Suprapubic skin (tissue), 4 donors: ENCODE measurements around the gene PMPCA. TPM values are rescaled to one million over a fixed set of nuclear protein-coding genes. Genes with fewer than 3 reads are reported as not detected.

ENCODE experiments used
- DNase-seq, 2 donors: peaks; one replicate each; pipeline ENCODE4 v3.0.0-alpha.2; 2019; ENCODE audit warnings: low spot score in 2 of 2
- H3K27ac ChIP-seq: fragments of 200-600 bp; sonication (generic); one replicate; pipeline ENCODE4 v1.5.1; 2019
- H3K27me3 ChIP-seq: fragments of 200-600 bp; sonication (generic); one replicate; pipeline ENCODE4 v1.5.1; 2019
- H3K36me3 ChIP-seq: fragments of 200-600 bp; sonication (generic); one replicate; pipeline ENCODE4 v1.5.1; 2019
- H3K4me1 ChIP-seq: fragments of 200-600 bp; sonication (generic); one replicate; pipeline ENCODE4 v1.5.1; 2019
- H3K4me3 ChIP-seq: fragments of 200-600 bp; sonication (generic); one replicate; pipeline ENCODE4 v1.5.1; 2019; ENCODE audit warnings: mild to moderate bottlenecking
- H3K9me3 ChIP-seq: fragments of 200-600 bp; sonication (generic); one replicate; pipeline ENCODE4 v1.5.1; 2019
- EP300 ChIP-seq: sonication (generic); formaldehyde crosslinking; IDR thresholded peaks from one replicate; pipeline ENCODE4 v1.6.1; 2017; ENCODE audit warnings: antibody characterized with exemption
- POLR2A ChIP-seq, 2 donors: fragments of 450-650 bp; IDR thresholded peaks; one replicate each; pipeline ENCODE4 v1.6.1; 2017; ENCODE audit warnings: antibody characterized with exemption in 2 of 2, mild to moderate bottlenecking in 2 of 2, moderate library complexity in 2 of 2
- POLR2AphosphoS5 ChIP-seq, 3 donors: sonication (generic); formaldehyde crosslinking; IDR thresholded peaks; one replicate each; pipeline ENCODE4 v1.6.1; 2017; ENCODE audit warnings: antibody characterized with exemption in 3 of 3
- WGBS: methylation state at CpG from one replicate; pipeline ENCODE4 v1.1.5; 2018; 5-methylcytosine and 5-hydroxymethylcytosine counted together
- total RNA-seq, 4 donors: library from RNA; depleted of rRNA; stranded (reverse); fragments of >200 nt; gene quantifications; one replicate each; pipeline ENCODE4 v1.1.0, GENCODE V29; 2016
- TF ChIP-seq, protein P1 (sequence below), 2 donors: fragments of 200-600 bp in 1 of 2; fragments of 450-650 bp in 1 of 2; sonication (generic) in 1 of 2; IDR thresholded peaks; one replicate each; pipeline ENCODE4 v1.5.1; 2016 to 2019; ENCODE audit warnings: antibody characterized with exemption in 2 of 2, mild to moderate bottlenecking in 1 of 2, moderate library complexity in 1 of 2

The PMPCA gene
- total RNA-seq, 4 donors from 2014 or later = 44.1 to 65.8 (median 63.5) TPM

DNA sequence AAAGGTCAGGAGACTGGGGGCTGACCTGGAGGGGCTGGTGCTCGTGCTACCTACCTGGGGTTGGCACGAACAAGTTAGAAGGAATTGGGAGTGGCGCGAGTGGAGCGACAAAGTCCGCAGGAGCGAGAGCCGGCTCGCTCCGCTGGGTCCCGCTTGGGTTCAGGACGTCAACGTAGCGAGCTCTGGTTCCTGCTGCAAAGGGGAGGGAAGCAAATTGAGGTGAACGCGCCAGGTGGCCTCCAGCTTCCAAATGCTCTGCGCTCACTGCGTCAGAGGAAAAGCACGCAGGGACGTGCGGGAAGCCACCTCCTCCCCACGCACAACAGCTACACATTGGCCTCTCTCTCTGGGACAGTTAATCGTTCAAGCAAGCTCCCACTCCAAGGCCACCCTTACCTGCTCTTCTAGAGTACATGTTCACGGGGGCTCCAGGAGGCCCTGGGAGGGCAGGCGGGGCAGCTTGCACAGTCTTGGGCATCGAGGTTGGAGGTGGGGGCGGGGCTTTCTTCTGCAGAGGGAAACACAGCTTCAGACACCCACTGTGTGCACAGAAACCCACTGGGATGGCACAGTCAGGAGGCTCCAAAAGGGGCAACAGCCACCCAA, 36.8 kb downstream of the PMPCA start:
- no peaks in the 10 kb centered on the region for H3K4me1 ChIP-seq
- peaks cover 96% of the 10 kb centered on the region for H3K36me3 ChIP-seq
- no peaks in the 10 kb centered on the region for H3K27me3 ChIP-seq
- no peak overlapping the region for H3K27ac ChIP-seq
- no peak for DNase-seq
- no peaks in the 10 kb centered on the region for H3K9me3 ChIP-seq
- TF ChIP-seq, protein P1, sequence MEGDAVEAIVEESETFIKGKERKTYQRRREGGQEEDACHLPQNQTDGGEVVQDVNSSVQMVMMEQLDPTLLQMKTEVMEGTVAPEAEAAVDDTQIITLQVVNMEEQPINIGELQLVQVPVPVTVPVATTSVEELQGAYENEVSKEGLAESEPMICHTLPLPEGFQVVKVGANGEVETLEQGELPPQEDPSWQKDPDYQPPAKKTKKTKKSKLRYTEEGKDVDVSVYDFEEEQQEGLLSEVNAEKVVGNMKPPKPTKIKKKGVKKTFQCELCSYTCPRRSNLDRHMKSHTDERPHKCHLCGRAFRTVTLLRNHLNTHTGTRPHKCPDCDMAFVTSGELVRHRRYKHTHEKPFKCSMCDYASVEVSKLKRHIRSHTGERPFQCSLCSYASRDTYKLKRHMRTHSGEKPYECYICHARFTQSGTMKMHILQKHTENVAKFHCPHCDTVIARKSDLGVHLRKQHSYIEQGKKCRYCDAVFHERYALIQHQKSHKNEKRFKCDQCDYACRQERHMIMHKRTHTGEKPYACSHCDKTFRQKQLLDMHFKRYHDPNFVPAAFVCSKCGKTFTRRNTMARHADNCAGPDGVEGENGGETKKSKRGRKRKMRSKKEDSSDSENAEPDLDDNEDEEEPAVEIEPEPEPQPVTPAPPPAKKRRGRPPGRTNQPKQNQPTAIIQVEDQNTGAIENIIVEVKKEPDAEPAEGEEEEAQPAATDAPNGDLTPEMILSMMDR (IDR thresholded peaks at IDR 0.05) = no peak
- no peak for TF ChIP-seq POLR2A (IDR thresholded peaks at IDR 0.05)
- no peak for TF ChIP-seq POLR2AphosphoS5 (IDR thresholded peaks at IDR 0.05)
- no peak for TF ChIP-seq EP300
- H3K4me3 ChIP-seq = no peak overlapping the region
- 91% methylated on average over 27 of the region's 27 CpGs for WGBS

DNA sequence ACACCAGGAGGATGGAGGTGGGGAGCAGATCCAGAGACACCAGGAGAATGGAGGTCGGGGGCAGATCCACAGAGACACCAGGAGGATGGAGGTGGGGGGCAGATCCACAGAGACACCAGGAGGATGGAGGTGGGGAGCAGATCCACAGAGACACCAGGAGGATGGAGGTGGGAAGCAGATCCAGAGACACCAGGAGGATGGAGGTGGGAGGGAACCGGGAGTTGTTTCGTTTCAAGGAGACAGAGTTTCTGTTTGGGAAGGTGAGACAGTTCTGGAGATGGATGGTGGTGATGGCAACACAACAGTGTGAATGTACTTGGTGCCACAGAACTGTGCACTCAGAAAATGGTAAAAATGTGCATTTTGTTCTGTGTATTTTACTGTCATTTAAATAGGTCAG, 38.2 kb downstream of the PMPCA start:
- TF ChIP-seq POLR2AphosphoS5 (IDR thresholded peaks at IDR 0.05) (no peak), EP300 (no peak), POLR2A (IDR thresholded peaks at IDR 0.05) (no peak)
- TF ChIP-seq, protein P1 (IDR thresholded peaks at IDR 0.05) = no peak
- Histone ChIP-seq H3K27me3 (no peaks in the 10 kb centered on the region), H3K4me3 (no peak overlapping the region), H3K4me1 (no peaks in the 10 kb centered on the region), H3K9me3 (no peaks in the 10 kb centered on the region), H3K27ac (no peak overlapping the region), H3K36me3 (peaks cover 93% of the 10 kb centered on the region)
- 92% methylated on average over 3 of the region's 3 CpGs for WGBS
- DNase-seq = no peak

- H3K27ac ChIP-seq = no peak overlapping the region
- peaks cover 93% of the 10 kb centered on the region for H3K36me3 ChIP-seq
- no peak overlapping the region for H3K4me3 ChIP-seq
- H3K9me3 ChIP-seq = no peaks in the 10 kb centered on the region
- no peak for TF ChIP-seq POLR2AphosphoS5 (IDR thresholded peaks at IDR 0.05)
- TF ChIP-seq, protein P1 (IDR thresholded peaks at IDR 0.05) = no peak
- no peak for TF ChIP-seq EP300
- no peak for TF ChIP-seq POLR2A (IDR thresholded peaks at IDR 0.05)
- 87% methylated on average over 26 of the region's 26 CpGs for WGBS
- no peaks in the 10 kb centered on the region for H3K4me1 ChIP-seq
- no peak for DNase-seq
- no peaks in the 10 kb centered on the region for H3K27me3 ChIP-seq
These were observed 40.9 kb downstream of the PMPCA start for GRCh38 chr9:136451221-136451877.

DNA sequence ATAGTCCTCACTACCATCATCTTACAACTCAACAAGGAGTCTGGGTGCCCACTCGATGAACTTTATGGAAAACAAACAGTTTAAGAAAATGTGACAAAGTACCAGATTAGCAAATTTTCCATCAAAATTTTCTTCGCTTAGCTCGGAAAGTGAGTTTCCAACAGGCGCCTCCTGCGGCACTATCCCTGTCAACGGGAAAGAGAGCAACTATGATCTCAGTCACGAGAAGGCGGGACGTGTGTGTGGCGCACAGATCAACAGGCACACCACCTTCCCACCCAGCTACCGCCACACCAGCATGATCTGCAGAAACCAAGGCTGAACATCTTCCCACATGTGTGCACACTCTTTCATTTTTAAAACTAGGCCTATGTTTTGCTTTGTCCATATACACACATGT, 42.9 kb downstream of the PMPCA start:
- Histone ChIP-seq H3K9me3 (no peaks in the 10 kb centered on the region), H3K4me3 (no peak overlapping the region), H3K27ac (no peak overlapping the region), H3K36me3 (peaks cover 93% of the 10 kb centered on the region), H3K27me3 (no peaks in the 10 kb centered on the region), H3K4me1 (no peaks in the 10 kb centered on the region)
- WGBS = 93% methylated on average over 11 of the region's 11 CpGs
- TF ChIP-seq POLR2A (IDR thresholded peaks at IDR 0.05) = no peak
- TF ChIP-seq, protein P1 (IDR thresholded peaks at IDR 0.05) = no peak
- no peak for TF ChIP-seq POLR2AphosphoS5 (IDR thresholded peaks at IDR 0.05)
- DNase-seq = no peak

- Histone ChIP-seq H3K4me3 (no peak overlapping the region), H3K27me3 (no peaks in the 10 kb centered on the region), H3K27ac (no peak overlapping the region), H3K9me3 (no peaks in the 10 kb centered on the region), H3K36me3 (peaks cover 93% of the 10 kb centered on the region), H3K4me1 (no peaks in the 10 kb centered on the region)
- 91% methylated on average over 15 of the region's 25 CpGs for WGBS
- DNase-seq = peak in 1 of 2 donors; percentile 78
- TF ChIP-seq, protein P1 (IDR thresholded peaks at IDR 0.05) = no peak
- TF ChIP-seq POLR2AphosphoS5 (IDR thresholded peaks at IDR 0.05) = no peak
- TF ChIP-seq EP300 = no peak
- no peak for TF ChIP-seq POLR2A (IDR thresholded peaks at IDR 0.05)
These were observed 43.8 kb downstream of the PMPCA start for GRCh38 chr9:136454026-136454796.
